ENCODE results near the gene TRIO. TPM values are rescaled to one million over a fixed set of nuclear protein-coding genes. Genes with fewer than 3 reads are reported as not detected.
A peak's percentile ranks its signal among the peaks of the same experiment; 100 is the strongest.

The TRIO gene
- total RNA-seq, 1 experiment from 2014 or later: 68.4 TPM

DNA sequence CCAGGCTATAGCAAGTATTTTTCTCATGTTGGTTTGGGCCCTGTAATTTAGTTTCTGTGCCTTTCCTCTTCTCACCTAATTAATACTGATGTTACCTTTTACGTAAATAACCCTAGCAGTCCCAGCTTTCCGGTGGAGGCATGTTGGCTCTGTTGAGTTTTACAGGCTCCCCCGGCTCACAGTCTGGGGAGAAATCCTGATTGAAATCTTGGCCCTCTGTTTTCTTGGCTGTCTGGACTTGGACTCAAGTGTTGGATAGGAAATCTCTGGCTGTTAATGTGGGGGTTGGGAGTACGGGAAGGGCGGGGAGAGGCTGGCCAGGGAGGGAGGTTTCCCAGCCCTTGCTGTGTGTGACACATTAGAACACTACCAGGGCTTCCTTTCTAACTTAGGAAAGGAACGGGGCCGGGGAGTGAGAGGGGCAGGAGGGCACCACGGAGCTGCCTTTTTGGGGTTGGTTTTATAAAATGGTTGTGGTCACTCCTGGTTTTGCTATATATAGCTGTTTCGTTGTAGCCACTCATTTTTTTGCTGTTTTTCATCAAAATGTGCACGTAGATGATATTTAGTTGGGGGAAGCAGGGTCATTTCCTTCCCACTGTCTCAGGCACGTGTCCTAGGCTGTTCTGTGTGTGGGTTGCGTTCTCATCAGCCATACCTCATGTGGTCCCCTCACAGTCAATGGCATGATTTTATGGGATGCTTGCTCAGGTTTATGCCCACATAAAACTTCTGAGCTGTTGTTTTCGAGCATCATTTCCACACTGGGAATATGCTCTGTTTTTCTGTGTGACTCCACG is 11.0 kb downstream of the TRIO start:
- Histone ChIP-seq H2AFZ (ENCODE audit: low read depth, low read length, poor library complexity, severe bottlenecking) (no peak overlapping the region), H4K20me1 (ENCODE audit: insufficient read depth) (peaks cover 35% of the 10 kb centered on the region; the same call in 1 of the 2 replicates), H3K9me2 (ENCODE audit: insufficient read depth) (no peaks in the 10 kb centered on the region), H3K27me3 (ENCODE audit: insufficient read depth, low read length) (no peaks in the 10 kb centered on the region), H3K9me3 (ENCODE audit: control insufficient read depth in 1 of 2, insufficient read depth in 1 of 2, low read depth in 1 of 2, low read length in 2 of 2) (no peaks in the 10 kb centered on the region), H3K4me2 (ENCODE audit: low read length) (peak overlapping the region; percentile 9; the same call in 1 of the 2 replicates), H3K4me3 (replicated peaks in 1 of 2; ENCODE audit: low read depth in 1 of 2, low read length in 2 of 2) (no peak overlapping the region), H3K27ac (ENCODE audit: low read depth, low read length) (no peak overlapping the region), H3K4me1 (ENCODE audit: control insufficient read depth in 1 of 2, insufficient read depth in 2 of 2, low read length in 2 of 2) (peaks cover 33 to 54% of the 10 kb centered on the region in 2 experiments), H3K9ac (ENCODE audit: low read length) (no peak overlapping the region), H3K79me2 (ENCODE audit: insufficient read depth, low read length) (peaks cover 99% of the 10 kb centered on the region), H3K36me3 (ENCODE audit: control insufficient read depth in 1 of 2, insufficient read depth in 2 of 2, low read length in 2 of 2) (no peaks in the 10 kb centered on the region)
- CTCF ChIA-PET: no interaction called here
- RAD21 ChIA-PET (ENCODE audit: low non-redundant PET in 1 of 2, low total read pairs in 2 of 2, uncharacterized antibody in 2 of 2, unreplicated experiment in 2 of 2): no interaction called here
- ATAC-seq (no peak), DNase-seq (ENCODE audit: low read depth, low spot score) (no peak)
- intact Hi-C loops (cut with micrococcal nuclease): no loop called here
- POLR2A ChIA-PET: no interaction called here
- no TSS peak for BruUV-seq (replicated peaks)
- TF ChIP-seq YY1 (IDR thresholded peaks at IDR 0.05; ENCODE audit: extremely low read depth, insufficient replicate concordance, low read depth, low read length) (no peak), FOSL1 (IDR thresholded peaks at IDR 0.05; ENCODE audit: low read depth) (no peak), SRF (IDR thresholded peaks at IDR 0.05; ENCODE audit: low read depth) (no peak), EZH2phosphoT487 (IDR thresholded peaks at IDR 0.05; ENCODE audit: borderline replicate concordance) (no peak), POLR2A (IDR thresholded peaks at IDR 0.05; ENCODE audit: borderline replicate concordance, extremely low read depth, insufficient read depth, insufficient read length) (no peak), CBX3 (IDR thresholded peaks at IDR 0.05; ENCODE audit: low read depth) (no peak), CEBPB (IDR thresholded peaks at IDR 0.05; ENCODE audit: low read depth) (no peak), POLR2AphosphoS5 (IDR thresholded peaks at IDR 0.05; ENCODE audit: low read depth, low read length) (no peak), EGR1 (IDR thresholded peaks at IDR 0.05; ENCODE audit: low read depth) (no peak), TCF7L2 (IDR thresholded peaks at IDR 0.05; ENCODE audit: borderline replicate concordance, extremely low read depth, insufficient read depth, insufficient read length) (no peak), SP1 (IDR thresholded peaks at IDR 0.05; ENCODE audit: low read depth) (no peak), ELF1 (IDR thresholded peaks at IDR 0.05; ENCODE audit: borderline replicate concordance, low read depth) (no peak)
- TF ChIP-seq, protein P1, sequence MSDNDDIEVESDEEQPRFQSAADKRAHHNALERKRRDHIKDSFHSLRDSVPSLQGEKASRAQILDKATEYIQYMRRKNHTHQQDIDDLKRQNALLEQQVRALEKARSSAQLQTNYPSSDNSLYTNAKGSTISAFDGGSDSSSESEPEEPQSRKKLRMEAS (IDR thresholded peaks at IDR 0.05): no peak
- TF ChIP-seq, protein P2, sequence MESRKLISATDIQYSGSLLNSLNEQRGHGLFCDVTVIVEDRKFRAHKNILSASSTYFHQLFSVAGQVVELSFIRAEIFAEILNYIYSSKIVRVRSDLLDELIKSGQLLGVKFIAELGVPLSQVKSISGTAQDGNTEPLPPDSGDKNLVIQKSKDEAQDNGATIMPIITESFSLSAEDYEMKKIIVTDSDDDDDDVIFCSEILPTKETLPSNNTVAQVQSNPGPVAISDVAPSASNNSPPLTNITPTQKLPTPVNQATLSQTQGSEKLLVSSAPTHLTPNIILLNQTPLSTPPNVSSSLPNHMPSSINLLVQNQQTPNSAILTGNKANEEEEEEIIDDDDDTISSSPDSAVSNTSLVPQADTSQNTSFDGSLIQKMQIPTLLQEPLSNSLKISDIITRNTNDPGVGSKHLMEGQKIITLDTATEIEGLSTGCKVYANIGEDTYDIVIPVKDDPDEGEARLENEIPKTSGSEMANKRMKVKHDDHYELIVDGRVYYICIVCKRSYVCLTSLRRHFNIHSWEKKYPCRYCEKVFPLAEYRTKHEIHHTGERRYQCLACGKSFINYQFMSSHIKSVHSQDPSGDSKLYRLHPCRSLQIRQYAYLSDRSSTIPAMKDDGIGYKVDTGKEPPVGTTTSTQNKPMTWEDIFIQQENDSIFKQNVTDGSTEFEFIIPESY (IDR thresholded peaks at IDR 0.05; ENCODE audit: extremely low read depth, insufficient replicate concordance, low read length): no peak

Data from HCT116 (cell line).